Measurements from ENCODE around the gene SYT8. TPM values are rescaled to one million over a fixed set of nuclear protein-coding genes. Genes with fewer than 3 reads are reported as not detected.

SYT8 gene
- total RNA-seq, 1 donor from 2014 or later: not detected

Other genes with a start within 250 kb of the SYT8 start
- gene KRTAP5-1, start 249.7 kb upstream of the SYT8 start, total RNA-seq: not detected in 2 replicates
- not detected in 2 replicates for gene KRTAP5-2, start 236.7 kb upstream of the SYT8 start, total RNA-seq
- gene KRTAP5-3, start 226.5 kb upstream of the SYT8 start, total RNA-seq: not detected in 2 replicates
- not detected in 2 replicates for gene KRTAP5-4, start 212.9 kb upstream of the SYT8 start, total RNA-seq
- not detected in 2 replicates for gene KRTAP5-5, start 205.2 kb upstream of the SYT8 start, total RNA-seq
- gene KRTAP5-6, start 137.8 kb upstream of the SYT8 start, total RNA-seq: not detected in 2 replicates
- 0.12 and 0.14 TPM in 2 replicates for gene IFITM10, start 84.4 kb upstream of the SYT8 start, total RNA-seq
- 59.8 and 66.1 TPM in 2 replicates for gene CTSD, start 71.1 kb upstream of the SYT8 start, total RNA-seq
- gene TNNI2, start 4.0 kb downstream of the SYT8 start, total RNA-seq: not detected in 2 replicates
- gene LSP1, start 18.1 kb downstream of the SYT8 start, total RNA-seq: 303 and 322 TPM in 2 replicates
- not detected in 2 replicates for gene PRR33, start 56.9 kb downstream of the SYT8 start, total RNA-seq
- 1.1 and 1.2 TPM in 2 replicates for gene TNNT3, start 84.7 kb downstream of the SYT8 start, total RNA-seq
- gene MRPL23, start 112.3 kb downstream of the SYT8 start, total RNA-seq: 77.1 and 78.1 TPM in 2 replicates
- not detected in 2 replicates for gene H19, start 162.9 kb downstream of the SYT8 start, total RNA-seq